GM21723 (cell line): ENCODE results near the gene ORMDL3.

ENCODE experiments used
- ATAC-seq: cut with Tn5 transposase; IDR thresholded peaks from one replicate; pipeline ENCODE4 v1.9.1; 2021; ENCODE audit warnings: mild to moderate bottlenecking, moderate library complexity; ENCODE audit not compliant: unreplicated experiment

Gene ORMDL3, protein sequence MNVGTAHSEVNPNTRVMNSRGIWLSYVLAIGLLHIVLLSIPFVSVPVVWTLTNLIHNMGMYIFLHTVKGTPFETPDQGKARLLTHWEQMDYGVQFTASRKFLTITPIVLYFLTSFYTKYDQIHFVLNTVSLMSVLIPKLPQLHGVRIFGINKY

GRCh38 chr17:39927101-39927928, at the start of gene ORMDL3, which contains the start of gene LRRC3C:
ORMDL3 (minus strand) TSS chr17:39927601; CDS start chr17:39924203, 3,398 bp downstream.
LRRC3C (plus strand) TSS chr17:39927732; CDS start chr17:39941524, 13,792 bp downstream.
- ATAC-seq: peak; percentile 72

- ATAC-seq: no peak
Observed at GRCh38 chr17:39975801-39976200, 48.4 kb upstream of the ORMDL3 start.

DNA sequence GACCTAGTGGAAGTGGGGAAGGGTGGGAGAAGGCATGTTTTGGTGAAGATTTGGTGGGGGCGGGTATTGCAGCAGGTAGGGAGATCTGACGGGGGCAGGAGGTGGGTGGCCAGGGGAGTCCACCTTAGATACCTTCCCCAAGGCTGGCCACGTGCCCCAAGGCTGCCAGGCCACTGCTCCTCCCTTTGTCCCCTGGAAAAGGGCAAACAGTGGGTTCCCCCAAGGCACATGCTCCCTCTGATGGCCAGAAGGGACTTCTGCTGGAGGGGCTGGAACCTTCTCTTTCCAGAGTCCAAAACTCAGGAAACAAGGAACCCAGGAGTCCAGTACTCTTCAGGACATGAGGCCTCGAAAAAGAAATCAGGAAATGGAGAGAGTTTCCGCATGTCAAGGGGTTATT, 47.0 kb upstream of the ORMDL3 start:
- no peak for ATAC-seq

DNA sequence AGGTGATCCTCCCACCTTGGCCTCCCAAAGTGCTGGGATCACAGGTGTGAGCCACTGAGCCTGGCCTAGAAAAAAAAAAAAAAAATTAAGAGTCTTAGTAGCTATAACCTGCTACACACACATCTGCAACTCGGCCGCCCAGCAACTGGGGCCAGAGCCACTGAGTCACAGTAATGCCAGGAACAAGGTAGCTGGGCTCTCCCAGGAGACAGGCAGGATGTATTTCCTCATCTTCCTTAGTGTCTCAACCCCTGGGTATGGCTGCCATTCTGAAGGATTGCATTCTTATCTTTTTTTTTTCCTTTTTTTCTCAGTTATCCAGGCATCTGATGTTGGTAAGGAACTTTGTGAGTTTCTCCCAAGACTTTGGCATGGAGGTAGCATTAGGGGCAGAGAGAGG, 46.1 kb upstream of the ORMDL3 start:
- ATAC-seq: no peak

DNA sequence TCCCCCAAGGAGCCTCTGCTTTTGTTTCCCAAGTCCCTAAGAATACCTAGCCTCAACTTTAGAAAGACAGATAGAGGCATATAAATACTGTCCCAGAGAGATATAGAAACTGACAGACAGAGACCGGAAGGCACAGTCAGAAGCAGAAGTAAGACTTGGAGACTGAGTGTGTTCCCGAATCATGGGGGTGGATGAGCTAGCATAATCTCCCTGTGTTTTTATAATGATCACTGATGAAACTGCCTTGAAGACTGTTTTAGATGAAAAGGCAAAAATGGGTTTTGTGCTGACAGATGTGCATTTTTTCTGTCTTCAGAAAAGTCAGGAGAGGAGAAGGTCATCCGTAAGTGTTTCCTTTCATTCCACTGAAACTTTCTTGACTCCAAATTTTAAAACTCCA, 44.9 kb upstream of the ORMDL3 start:
- no peak for ATAC-seq

DNA sequence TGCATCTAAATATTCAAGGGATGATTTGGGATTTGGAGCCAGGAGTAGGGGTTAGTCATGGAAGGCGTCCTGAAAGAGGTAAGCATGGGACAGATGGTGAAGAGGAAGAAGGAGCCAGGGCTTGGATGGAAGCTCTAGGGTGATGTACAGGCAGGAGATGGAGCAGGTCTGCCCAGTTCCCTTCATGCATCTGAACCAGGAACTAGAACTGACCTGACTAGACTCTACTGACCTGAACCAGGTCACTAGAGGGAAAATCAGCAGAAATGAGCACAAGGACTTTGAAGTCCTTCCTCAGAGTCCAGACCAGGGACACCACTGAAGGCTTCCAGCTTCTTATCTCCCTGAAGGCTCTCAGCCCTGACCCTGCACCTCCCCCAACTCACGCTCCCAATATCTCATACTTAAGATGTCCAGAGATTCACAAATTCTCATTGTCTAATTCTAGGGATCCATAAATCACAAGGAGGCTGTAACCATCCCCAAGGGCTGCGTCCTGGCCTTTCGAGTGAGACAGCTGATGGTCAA, 43.7 kb upstream of the ORMDL3 start:
- ATAC-seq: no peak

GRCh38 chr17:39970157-39970692, 42.8 kb upstream of the ORMDL3 start:
- ATAC-seq: no peak

DNA sequence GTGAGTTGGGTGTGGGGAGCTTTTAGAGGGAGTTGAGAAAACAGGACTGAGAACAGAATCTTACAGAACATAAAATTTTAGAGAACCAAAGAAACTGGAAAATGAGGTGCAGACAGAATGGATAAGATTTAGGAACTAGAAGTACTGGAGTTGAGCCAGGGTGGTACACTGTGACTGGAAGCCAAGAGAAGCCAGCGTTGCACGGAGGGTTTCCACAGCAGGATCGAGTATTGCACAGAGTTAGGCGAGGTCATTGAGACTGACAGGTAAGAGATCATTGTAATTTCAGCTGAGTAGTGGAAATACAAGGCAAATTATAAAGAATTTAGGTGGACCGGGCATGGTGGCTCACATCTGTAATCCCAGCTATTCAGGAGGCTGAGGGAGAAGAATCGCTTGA, 42.0 kb upstream of the ORMDL3 start:
- no peak for ATAC-seq

GRCh38 chr17:39968761-39969160, 41.4 kb upstream of the ORMDL3 start:
- ATAC-seq: no peak

DNA sequence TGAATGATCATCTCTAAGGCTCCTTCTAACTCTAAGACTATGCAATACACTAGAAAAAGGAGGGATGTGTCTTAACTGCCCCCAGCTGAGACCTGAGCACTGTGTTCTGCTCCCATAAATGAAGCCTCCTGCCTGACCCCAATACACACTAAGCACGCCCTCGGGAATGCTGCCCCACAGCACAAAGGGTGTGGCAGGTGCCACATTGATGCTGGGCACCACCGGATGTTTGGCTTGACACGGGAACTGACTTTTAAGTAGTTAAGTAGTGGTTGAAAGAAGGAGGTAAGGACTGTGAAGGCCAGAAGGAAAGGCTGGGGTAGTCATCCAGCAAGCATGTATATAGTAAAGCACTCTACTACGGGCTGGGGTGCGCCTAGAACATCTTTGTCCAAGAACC, 39.4 kb upstream of the ORMDL3 start:
- no peak for ATAC-seq

- no peak for ATAC-seq
Observed at GRCh38 chr17:39965017-39965699, 37.8 kb upstream of the ORMDL3 start.

- ATAC-seq: no peak
Observed at GRCh38 chr17:39963829-39964228, 36.4 kb upstream of the ORMDL3 start.

DNA sequence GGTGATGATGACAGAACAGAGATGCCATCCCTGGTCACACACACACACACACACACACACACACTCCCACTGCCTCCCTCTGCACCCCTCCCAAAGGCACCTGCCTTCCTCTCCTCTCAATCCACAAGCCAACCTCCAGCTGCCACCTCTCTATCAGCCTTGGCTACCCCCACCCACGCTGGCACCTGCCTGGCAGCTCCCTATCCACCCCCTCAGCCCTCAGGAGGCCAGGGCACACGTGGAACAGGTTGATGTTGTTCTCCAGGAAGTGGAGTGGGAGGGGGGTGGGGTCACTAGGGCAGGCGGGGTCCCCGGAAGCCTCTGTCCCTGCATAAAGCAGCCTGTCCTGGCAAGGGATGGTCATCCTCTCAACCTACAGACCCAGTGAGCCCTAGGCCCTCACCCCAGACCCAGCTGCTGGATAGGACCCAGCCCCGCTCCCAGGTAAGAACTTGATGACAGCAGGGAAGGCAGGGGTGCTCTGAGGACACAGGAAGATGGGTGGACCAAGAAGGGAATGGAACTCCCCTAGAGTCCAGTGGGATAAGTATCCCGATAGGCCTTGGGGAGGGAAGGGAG, 35.3 kb upstream of the ORMDL3 start, which contains the start of gene GSDMA:
Gene GSDMA (plus strand): TSS at position 363 of the 579 bp plus-strand sequence. CDS start 2,684 bp downstream, outside the sequence.
- ATAC-seq: no peak

GRCh38 chr17:39960524-39961041, 33.2 kb upstream of the ORMDL3 start:
- ATAC-seq: no peak

- ATAC-seq: no peak
Observed at GRCh38 chr17:39955726-39956225, 28.4 kb upstream of the ORMDL3 start.

DNA sequence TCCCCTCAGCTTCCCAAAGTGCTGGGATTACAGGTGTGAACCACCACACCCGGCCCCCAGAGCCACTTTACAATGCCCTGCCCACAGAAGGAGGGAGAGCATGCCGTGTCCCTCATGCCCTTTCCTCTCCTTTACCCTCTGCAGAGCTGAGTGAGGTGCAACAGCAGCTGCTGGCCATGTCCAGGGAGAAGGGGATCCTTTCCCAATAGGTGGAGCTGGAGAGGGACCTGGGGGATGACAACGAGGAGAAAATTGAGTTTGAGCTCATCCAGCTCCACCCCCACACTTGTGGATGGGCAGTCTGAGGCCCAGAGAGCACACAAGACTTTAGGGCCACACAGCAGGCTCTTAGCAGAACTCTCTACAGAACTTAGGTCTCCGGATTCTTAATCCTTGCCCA, 27.5 kb upstream of the ORMDL3 start:
- no peak for ATAC-seq

DNA sequence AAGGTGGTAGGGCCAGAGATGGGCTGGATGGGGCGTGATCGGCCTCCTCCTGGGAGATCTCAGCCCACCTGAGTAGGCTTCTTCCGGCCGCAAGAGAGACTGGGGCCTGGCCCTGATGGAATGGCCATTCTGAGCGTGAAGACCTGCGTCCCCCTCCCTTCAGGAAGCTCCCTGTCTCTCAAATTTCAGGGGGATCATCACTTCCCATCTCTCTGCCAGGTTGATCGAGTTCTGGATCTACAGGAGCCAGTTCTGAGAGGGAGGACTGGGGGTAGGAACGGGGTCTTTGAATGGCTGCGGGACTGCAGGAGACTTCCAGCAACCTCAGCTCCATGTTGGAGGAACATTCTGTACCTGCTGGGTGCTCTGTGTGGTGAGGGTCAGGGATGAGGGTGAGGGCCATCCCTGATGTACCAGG, 26.1 kb upstream of the ORMDL3 start:
- ATAC-seq: no peak

- peak; percentile 79 for ATAC-seq
Observed at GRCh38 chr17:39952680-39953470, 25.5 kb upstream of the ORMDL3 start.

- no peak for ATAC-seq
Observed at GRCh38 chr17:39951924-39952679, 24.7 kb upstream of the ORMDL3 start.
